HepG2 (cell line): ENCODE measurements around the gene RRAS2. TPM values are rescaled to one million over a fixed set of nuclear protein-coding genes. Genes with fewer than 3 reads are reported as not detected.

ENCODE experiments used
- ATAC-seq: fragments of 200-7000 bp; cut with Tn5 transposase; 3 replicates; pipeline ENCODE4 v1.9.1; 2020; ENCODE audit warnings: mild to moderate bottlenecking, moderate library complexity
- BruUV-seq: library from RNA; stranded (reverse); fragments of 400-500 nt; replicated peaks from 2 replicates; lab custom pipeline; 2021; lab: Mats Ljungman, UMichigan
- CTCF ChIA-PET: fragments of 300-600 bp; formaldehyde crosslinking; extraction: SDS; loops from one replicate; lab custom pipeline; 2021; ENCODE audit warnings: low total read pairs, inconsistent platforms, low intra/inter-chr PET ratio; lab: Yijun Ruan, JAX
- POLR2A ChIA-PET: fragments of 350-600 bp; sonication (Branson Sonifier 250); formaldehyde crosslinking; loops from one replicate; lab custom pipeline; 2020; ENCODE audit warnings: antibody characterized with exemption, inconsistent platforms; lab: Yijun Ruan, JAX
- DNase-seq: peaks from one replicate; pipeline ENCODE4 v3.0.0-alpha.2; 2015; ENCODE audit warnings: low spot score
- FAIRE-seq: peaks from 3 replicates; lab custom pipeline; 2011; peaks lifted over from hg19 to GRCh38; lab: Jason Lieb, UNC
- H2AFZ ChIP-seq: one replicate; pipeline ENCODE4 v1.6.1; 2011; ENCODE audit warnings: low read length, inconsistent platforms
- H3K27ac ChIP-seq: fragments of 300-600 bp; 3 replicates; pipeline ENCODE4 v1.8.0; 2011; ENCODE audit warnings: mixed run types, mild to moderate bottlenecking, mixed read lengths, low read length, inconsistent platforms; ENCODE audit not compliant: insufficient read depth; ENCODE audit errors: extremely low read length
- H3K27me3 ChIP-seq, 2 experiments: fragments of 200-600 bp in 1 of 2; 2 replicates in 1 of 2; 3 replicates in 1 of 2; pipeline versions ENCODE4 v1.6.0 to v1.8.0; 2011; ENCODE audit warnings: low read length in 2 of 2, mild to moderate bottlenecking in 2 of 2, moderate library complexity in 2 of 2, inconsistent platforms in 1 of 2; ENCODE audit not compliant: insufficient read depth in 2 of 2, control insufficient read depth in 1 of 2
- H3K36me3 ChIP-seq, 2 experiments: fragments of 200-600 bp in 1 of 2; replicated peaks in 1 of 2; 2 replicates in 1 of 2; 3 replicates in 1 of 2; pipeline versions ENCODE4 v1.5.1 to v1.8.0; 2011; ENCODE audit warnings: low read length in 2 of 2, inconsistent platforms in 1 of 2; ENCODE audit not compliant: insufficient read depth in 2 of 2, control insufficient read depth in 1 of 2
- H3K4me1 ChIP-seq: 2 replicates; pipeline ENCODE4 v1.5.1; 2012; ENCODE audit warnings: low read length, inconsistent platforms; ENCODE audit not compliant: insufficient read depth
- H3K4me2 ChIP-seq: 2 replicates; pipeline ENCODE4 v1.6.0; 2011; ENCODE audit warnings: low read depth, low read length, inconsistent platforms
- H3K4me3 ChIP-seq, 3 experiments: fragments of 200-600 bp in 1 of 3; sonication (generic), shearing (Covaris generic) in 1 of 3; replicated peaks in 1 of 3; 2 replicates each; pipeline ENCODE4 v1.5.1; 2011 to 2016; ENCODE audit warnings: low read length in 3 of 3, inconsistent platforms in 2 of 3, low read depth in 2 of 3, mild to moderate bottlenecking in 2 of 3, control low read depth in 1 of 3, mixed read lengths in 1 of 3; ENCODE audit not compliant: insufficient read depth in 1 of 3
- H3K79me2 ChIP-seq: one replicate; pipeline ENCODE4 v1.6.1; 2011; ENCODE audit warnings: low read length, inconsistent platforms; ENCODE audit not compliant: insufficient read depth
- H3K9ac ChIP-seq: 2 replicates; pipeline ENCODE4 v1.6.0; 2011; ENCODE audit warnings: mild to moderate bottlenecking, low read depth, low read length, inconsistent platforms; ENCODE audit not compliant: insufficient read depth
- H3K9me3 ChIP-seq: 2 replicates; pipeline ENCODE4 v1.5.1; 2012; ENCODE audit warnings: mild to moderate bottlenecking, low read length
- H4K20me1 ChIP-seq: 2 replicates; pipeline ENCODE4 v1.6.0; 2011; ENCODE audit warnings: inconsistent platforms, mild to moderate bottlenecking, low read length, moderate library complexity; ENCODE audit not compliant: insufficient read depth
- BCL6 ChIP-seq: IDR thresholded peaks from 2 replicates; pipeline ENCODE4 v1.6.1; 2016; ENCODE audit warnings: missing genetic modification reagents, missing compliant biosample characterization
- HMG20A ChIP-seq: IDR thresholded peaks from 2 replicates; pipeline ENCODE4 v1.6.1; 2016; ENCODE audit warnings: borderline replicate concordance
- MIER3 ChIP-seq: IDR thresholded peaks from 2 replicates; pipeline ENCODE4 v1.6.1; 2016; ENCODE audit warnings: missing compliant biosample characterization, borderline replicate concordance
- MZF1 ChIP-seq: sonication (generic); formaldehyde crosslinking; IDR thresholded peaks from 2 replicates; pipeline ENCODE4 v1.8.1; 2023; ENCODE audit warnings: mild to moderate bottlenecking, missing genetic modification reagents, borderline replicate concordance
- ZC3H13 ChIP-seq: sonication (generic); formaldehyde crosslinking; IDR thresholded peaks from 2 replicates; pipeline ENCODE4 v1.8.1; 2023; ENCODE audit warnings: mild to moderate bottlenecking, missing genetic modification reagents, moderate library complexity
- ZNF232 ChIP-seq: sonication (generic); formaldehyde crosslinking; IDR thresholded peaks from 2 replicates; pipeline ENCODE4 v1.4.0; 2020; ENCODE audit warnings: missing genetic modification reagents, borderline replicate concordance
- ZNF530 ChIP-seq: sonication (generic); formaldehyde crosslinking; IDR thresholded peaks from 2 replicates; pipeline ENCODE4 v1.5.0; 2020; ENCODE audit warnings: low read depth, mild to moderate bottlenecking, missing genetic modification reagents
- ZNF589 ChIP-seq: sonication (generic); formaldehyde crosslinking; conservative IDR thresholded peaks from 2 replicates; pipeline ENCODE4 v1.8.0; 2022; ENCODE audit warnings: mild to moderate bottlenecking, moderate library complexity, missing genetic modification reagents
- ZNF709 ChIP-seq: sonication (generic); formaldehyde crosslinking; IDR thresholded peaks from 2 replicates; pipeline ENCODE4 v1.5.0; 2020; ENCODE audit warnings: mild to moderate bottlenecking, missing genetic modification reagents
- WGBS: methylation state at CpG from one replicate; pipeline ENCODE4 v1.1.6; 2017; ENCODE audit warnings: low lambda C conversion rate; 5-methylcytosine and 5-hydroxymethylcytosine counted together
- in situ Hi-C: cut with HindIII; loops from 2 replicates; pipeline ENCODE4 v1.10.0; 2017; ENCODE audit warnings: low pct_unique_long_range_greater_than_20kb; ENCODE audit not compliant: extremely low pct_ligation_motif_present
- intact Hi-C: fragments of 100-400 bp; cut with micrococcal nuclease; formaldehyde crosslinking; loops from one replicate; pipeline ENCODE4 v1.10.0; 2022; ENCODE audit not compliant: unreplicated experiment
- polyA plus RNA-seq, 8 experiments: library from polyadenylated mRNA; depleted of rRNA in 3 of 8; stranded (reverse) in 7 of 8; unstranded in 1 of 8; fragments of >200 nt; fragmentation: Illumina TruSeq in 4 of 8; extraction: Trizol in 4 of 8; gene quantifications; 2 replicates each; pipeline versions ENCODE4 v1.2.1 to v1.2.3, GENCODE V29; 2011 to 2016; ENCODE audit warnings: low read depth in 4 of 8, missing spikeins in 1 of 8, mixed read lengths in 1 of 8; ENCODE audit not compliant: insufficient read depth in 1 of 8
- total RNA-seq, 5 experiments: library from RNA; depleted of rRNA; stranded (reverse); fragments of >200 nt; fragmentation: Illumina TruSeq; extraction: Trizol; gene quantifications; 2 replicates each; pipeline ENCODE4 v1.2.3, GENCODE V29; 2016; ENCODE audit warnings: low read depth in 1 of 5
- TF ChIP-seq, protein P1 (sequence below): IDR thresholded peaks from 2 replicates; pipeline ENCODE4 v1.6.1; 2016; ENCODE audit warnings: mild to moderate bottlenecking, missing biosample characterization, missing genetic modification reagents
- TF ChIP-seq, protein P2 (sequence below): sonication (generic); formaldehyde crosslinking; IDR thresholded peaks from 2 replicates; pipeline ENCODE4 v1.4.0; 2020; ENCODE audit warnings: missing genetic modification reagents
- TF ChIP-seq, protein P3 (sequence below): IDR thresholded peaks from 2 replicates; pipeline ENCODE4 v1.6.1; 2016; ENCODE audit warnings: missing biosample characterization, missing genetic modification reagents, low read depth

Gene RRAS2
- total and polyA plus RNA-seq, 2 of the 13 experiments (the other 11 are each of a cell fraction or from before 2014, with no cell fraction given): 19.0 to 44.1 TPM

DNA sequence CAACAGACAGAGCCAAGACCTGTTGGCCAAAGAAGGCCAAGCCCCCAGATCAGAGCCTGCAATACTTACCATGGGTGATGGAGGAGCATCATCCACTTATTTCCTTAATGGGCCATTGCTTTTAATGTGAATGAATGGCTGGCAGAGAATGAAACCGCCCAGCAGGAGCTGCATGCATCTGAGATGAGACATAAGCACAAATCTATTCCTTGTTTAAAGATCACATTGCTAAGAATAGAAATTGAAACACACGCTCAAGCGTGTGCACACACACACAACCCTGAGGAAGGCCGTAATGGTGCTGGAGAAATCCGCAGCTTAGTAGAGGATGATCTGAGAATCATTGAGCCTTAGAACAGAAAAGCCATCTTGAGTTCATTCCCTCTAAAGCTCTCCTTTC lies 5.3 kb upstream of the RRAS2 start:
- Histone ChIP-seq H3K27ac (no peak overlapping the region), H2AFZ (no peak overlapping the region), H3K27me3 (no peaks in the 10 kb centered on the region; a peak in 1 of 5 replicates), H3K9me3 (no peaks in the 10 kb centered on the region), H3K79me2 (no peaks in the 10 kb centered on the region), H3K9ac (no peak overlapping the region), H3K36me3 (no peaks in the 10 kb centered on the region), H4K20me1 (no peaks in the 10 kb centered on the region), H3K4me1 (peaks cover 11% of the 10 kb centered on the region), H3K4me3 (no peak overlapping the region), H3K4me2 (no peak overlapping the region)
- 87% methylated on average over 5 of the region's 5 CpGs for WGBS
- ChIA-PET POLR2A (no interaction called here), CTCF (no interaction called here)
- BruUV-seq: no TSS peak
- intact Hi-C loops: no loop called here
- ATAC-seq (no peak), FAIRE-seq (no peak), DNase-seq (no peak)
- TF ChIP-seq ZNF589 (CRISPR knock-in tag): no peak
- no peak for TF ChIP-seq HMG20A (CRISPR knock-in tag)
- no peak for TF ChIP-seq ZNF530 (CRISPR knock-in tag)
- no peak for TF ChIP-seq MZF1 (CRISPR knock-in tag)
- TF ChIP-seq BCL6: no peak
- TF ChIP-seq MIER3: no peak
- TF ChIP-seq, protein P1, sequence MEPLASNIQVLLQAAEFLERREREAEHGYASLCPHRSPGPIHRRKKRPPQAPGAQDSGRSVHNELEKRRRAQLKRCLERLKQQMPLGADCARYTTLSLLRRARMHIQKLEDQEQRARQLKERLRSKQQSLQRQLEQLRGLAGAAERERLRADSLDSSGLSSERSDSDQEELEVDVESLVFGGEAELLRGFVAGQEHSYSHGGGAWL (CRISPR knock-in tag): no peak
- no peak for TF ChIP-seq ZNF232 (CRISPR knock-in tag)
- TF ChIP-seq ZC3H13 (CRISPR knock-in tag): no peak
- TF ChIP-seq, protein P2, sequence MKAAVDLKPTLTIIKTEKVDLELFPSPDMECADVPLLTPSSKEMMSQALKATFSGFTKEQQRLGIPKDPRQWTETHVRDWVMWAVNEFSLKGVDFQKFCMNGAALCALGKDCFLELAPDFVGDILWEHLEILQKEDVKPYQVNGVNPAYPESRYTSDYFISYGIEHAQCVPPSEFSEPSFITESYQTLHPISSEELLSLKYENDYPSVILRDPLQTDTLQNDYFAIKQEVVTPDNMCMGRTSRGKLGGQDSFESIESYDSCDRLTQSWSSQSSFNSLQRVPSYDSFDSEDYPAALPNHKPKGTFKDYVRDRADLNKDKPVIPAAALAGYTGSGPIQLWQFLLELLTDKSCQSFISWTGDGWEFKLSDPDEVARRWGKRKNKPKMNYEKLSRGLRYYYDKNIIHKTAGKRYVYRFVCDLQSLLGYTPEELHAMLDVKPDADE (CRISPR knock-in tag): no peak
- TF ChIP-seq, protein P3, sequence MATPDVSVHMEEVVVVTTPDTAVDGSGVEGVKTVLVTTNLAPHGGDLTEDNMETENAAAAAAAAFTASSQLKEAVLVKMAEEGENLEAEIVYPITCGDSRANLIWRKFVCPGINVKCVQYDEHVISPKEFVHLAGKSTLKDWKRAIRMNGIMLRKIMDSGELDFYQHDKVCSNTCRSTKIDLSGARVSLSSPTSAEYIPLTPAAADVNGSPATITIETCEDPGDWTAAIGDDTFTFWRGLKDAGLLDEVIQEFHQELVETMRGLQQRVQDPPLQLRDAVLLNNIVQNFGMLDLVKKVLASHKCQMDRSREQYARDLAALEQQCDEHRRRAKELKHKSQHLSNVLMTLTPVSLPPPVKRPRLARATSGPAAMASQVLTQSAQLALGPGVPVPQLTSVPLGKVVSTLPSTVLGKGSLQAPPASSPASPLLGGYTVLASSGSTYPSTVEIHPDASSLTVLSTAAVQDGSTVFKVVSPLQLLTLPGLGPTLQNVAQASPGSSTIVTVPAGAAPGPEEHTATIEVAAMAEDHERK (CRISPR knock-in tag): no peak
- TF ChIP-seq ZNF709 (CRISPR knock-in tag): no peak
- in situ Hi-C loops: no loop called here
